K562 treated with DMSO at 1 percent for 24 hours (cell line): ENCODE measurements around the gene SLC7A10. TPM values are rescaled to one million over a fixed set of nuclear protein-coding genes. Genes with fewer than 3 reads are reported as not detected.

ENCODE experiments used
- total RNA-seq: library from RNA; unstranded; fragments of 300-600 nt; gene quantifications from 2 replicates; pipeline ENCODE4 v1.2.3, GENCODE V29; 2022; ENCODE audit warnings: low read depth; ENCODE audit not compliant: insufficient read depth

The SLC7A10 gene
- not detected in 2 replicates for total RNA-seq

DNA sequence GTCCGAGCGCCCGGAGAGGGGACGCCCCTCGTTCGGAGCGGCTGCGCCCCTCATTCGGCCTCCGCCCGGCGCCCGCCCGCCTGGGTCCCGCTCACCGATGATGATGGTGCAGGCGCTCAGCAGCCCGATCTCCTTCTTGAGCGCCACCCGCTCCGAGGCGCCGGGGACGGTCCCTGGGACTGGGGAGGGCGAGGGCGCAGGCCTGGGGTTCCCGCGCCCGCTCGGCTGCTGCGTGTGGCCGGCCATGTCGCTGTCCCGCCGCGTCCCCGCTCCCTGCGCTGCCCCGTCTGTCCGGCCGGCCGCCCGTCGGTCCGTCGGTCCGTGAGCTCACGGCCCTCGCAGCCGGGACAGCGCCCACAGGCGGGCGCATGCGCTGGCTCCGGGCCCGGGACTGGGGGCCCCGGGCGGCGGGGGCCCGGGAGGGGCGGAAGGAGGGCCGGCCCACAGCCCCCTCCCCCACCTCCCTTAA, at the start of gene SLC7A10:
SLC7A10 (minus strand) TSS at position 393 of the 469 bp plus-strand sequence; CDS start at position 246, 147 bp downstream.

DNA sequence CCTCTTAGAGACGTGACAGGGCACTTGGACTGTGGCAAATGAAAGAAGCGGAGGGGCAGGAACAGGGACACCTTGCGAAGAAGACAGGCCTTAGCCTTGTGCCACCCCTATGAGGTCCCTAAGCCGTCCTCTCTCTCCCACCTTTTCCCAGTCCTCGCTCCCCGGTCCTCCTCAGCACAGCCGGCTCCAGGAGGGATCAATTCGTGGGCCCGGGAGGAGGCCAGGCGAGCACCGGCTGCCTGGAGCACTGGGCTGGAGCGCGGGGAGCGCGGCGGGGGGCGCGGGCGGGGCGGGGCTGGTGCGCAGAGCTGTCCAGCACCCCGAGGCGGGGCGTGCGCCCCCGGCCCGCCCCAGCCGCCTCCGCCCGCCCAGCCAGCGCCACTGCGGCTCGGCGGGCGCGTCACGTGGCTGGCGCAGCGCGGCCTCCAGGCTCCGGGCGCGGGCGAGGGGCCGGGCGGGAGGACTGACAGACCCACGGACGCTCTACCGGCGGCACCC, 31.7 kb downstream of the SLC7A10 start, which contains the start of gene LRP3:
LRP3 (plus strand) TSS at position 466 of the 498 bp plus-strand sequence. CDS start 456 bp downstream, outside the sequence.

Other genes starting within 250 kb of the SLC7A10 start
- gene RHPN2, start 161.0 kb downstream of the SLC7A10 start, total RNA-seq: 6.0 and 7.2 TPM in 2 replicates
- 5.1 and 6.7 TPM in 2 replicates for gene GPATCH1, start 144.7 kb downstream of the SLC7A10 start, total RNA-seq
- gene WDR88, start 93.7 kb downstream of the SLC7A10 start, total RNA-seq: 0.49 TPM in 1 of 2 replicates, not detected in the other
- not detected in 2 replicates for gene LRP3, start 31.5 kb downstream of the SLC7A10 start, total RNA-seq
- gene CEBPA, start 76.7 kb upstream of the SLC7A10 start, total RNA-seq: 2.0 and 3.5 TPM in 2 replicates
- 37.0 and 40.8 TPM in 2 replicates for gene CEBPG, start 147.9 kb upstream of the SLC7A10 start, total RNA-seq